Hematopoietic multipotent progenitor cell (in vitro differentiated cells): Measurements from ENCODE around the gene KIRREL1. TPM values are rescaled to one million over a fixed set of nuclear protein-coding genes. Genes with fewer than 3 reads are reported as not detected.

Source experiments
- DNase-seq, 3 donors: peaks; one replicate each; pipeline ENCODE4 v3.0.0-alpha.2; 2011 to 2015; ENCODE audit warnings: low read depth in 2 of 3, low spot score in 2 of 3
- total RNA-seq: library from RNA; depleted of rRNA; stranded (reverse); fragments of >200 nt; gene quantifications from one replicate; pipeline ENCODE4 v1.2.3, GENCODE V29; 2012

Gene KIRREL1
- total RNA-seq, 1 donor: 0.54 TPM

- DNase-seq: no peak
Measured at GRCh38 chr1:158059984-158060383, 66.5 kb downstream of the KIRREL1 start.

- no peak for DNase-seq
Measured at GRCh38 chr1:158062174-158062573, 68.7 kb downstream of the KIRREL1 start.

GRCh38 chr1:158067662-158068061 lies 74.2 kb downstream of the KIRREL1 start:
- DNase-seq: no peak

GRCh38 chr1:158068918-158069317 lies 75.5 kb downstream of the KIRREL1 start:
- no peak for DNase-seq

GRCh38 chr1:158071138-158071537 lies 77.7 kb downstream of the KIRREL1 start:
- no peak for DNase-seq

- no peak for DNase-seq
Measured at GRCh38 chr1:158075078-158075477, 81.6 kb downstream of the KIRREL1 start.

GRCh38 chr1:158076441-158076840 lies 83.0 kb downstream of the KIRREL1 start:
- no peak for DNase-seq

GRCh38 chr1:158077411-158078256 lies 84.2 kb downstream of the KIRREL1 start:
- no peak for DNase-seq

- DNase-seq: no peak
Measured at GRCh38 chr1:158078569-158079080, 85.2 kb downstream of the KIRREL1 start.

- DNase-seq: no peak
Measured at GRCh38 chr1:158080066-158080465, 86.6 kb downstream of the KIRREL1 start.

GRCh38 chr1:158084336-158084735 lies 90.9 kb downstream of the KIRREL1 start:
- no peak for DNase-seq

- DNase-seq: no peak
Measured at GRCh38 chr1:158084747-158085146, 91.3 kb downstream of the KIRREL1 start.

GRCh38 chr1:158087320-158087927 lies 94.0 kb downstream of the KIRREL1 start:
- DNase-seq: peak in 2 of 3 donors; percentile 85 to 93

GRCh38 chr1:158089476-158089875 lies 96.0 kb downstream of the KIRREL1 start:
- DNase-seq: no peak

- no peak for DNase-seq
Measured at GRCh38 chr1:158089925-158090637, 96.6 kb downstream of the KIRREL1 start.

GRCh38 chr1:158093376-158093775 lies 99.9 kb downstream of the KIRREL1 start:
- DNase-seq: no peak

- DNase-seq: no peak
Measured at GRCh38 chr1:158094571-158094970, 101.1 kb downstream of the KIRREL1 start.

GRCh38 chr1:158095737-158096335 lies 102.4 kb downstream of the KIRREL1 start:
- DNase-seq: peak in 2 of 3 donors; percentile 33 to 60

- no peak for DNase-seq
Measured at GRCh38 chr1:158098256-158098655, 104.8 kb downstream of the KIRREL1 start.

GRCh38 chr1:158099185-158099584 lies 105.7 kb downstream of the KIRREL1 start:
- DNase-seq: no peak

- no peak for DNase-seq
Measured at GRCh38 chr1:158100498-158100897, 107.1 kb downstream of the KIRREL1 start.
